Endothelial cell of hepatic sinusoid (primary cell): Measurements from ENCODE around the gene SUSD6.

Experiments used
- in situ Hi-C: cut with HindIII; loops from 2 replicates; pipeline ENCODE4 v1.10.0; 2017; ENCODE audit warnings: low sequenced_read_pairs

The SUSD6 gene

GRCh38 chr14:69611172-69612013 is at the start of gene SUSD6:
Gene SUSD6 (plus strand): TSS chr14:69611596. CDS start chr14:69658593, 46,997 bp downstream.
- in situ Hi-C loops: no loop called here

- in situ Hi-C loops: no loop called here
These were observed 49.5 kb upstream of the SUSD6 start for GRCh38 chr14:69561893-69562292.

- in situ Hi-C loops: no loop called here
These were observed 43.8 kb upstream of the SUSD6 start for GRCh38 chr14:69567563-69567962.

- in situ Hi-C loops: loop anchor here (5.0 kb wide), 1 partner anchor 77 kb away; no protein-coding TSS in a partner anchor
These were observed 41.5 kb upstream of the SUSD6 start for GRCh38 chr14:69569859-69570258.

- in situ Hi-C loops: loop anchor here (5.0 kb wide), 1 partner anchor 76 kb away; no protein-coding TSS in a partner anchor
These were observed 40.5 kb upstream of the SUSD6 start for GRCh38 chr14:69570836-69571330.

DNA sequence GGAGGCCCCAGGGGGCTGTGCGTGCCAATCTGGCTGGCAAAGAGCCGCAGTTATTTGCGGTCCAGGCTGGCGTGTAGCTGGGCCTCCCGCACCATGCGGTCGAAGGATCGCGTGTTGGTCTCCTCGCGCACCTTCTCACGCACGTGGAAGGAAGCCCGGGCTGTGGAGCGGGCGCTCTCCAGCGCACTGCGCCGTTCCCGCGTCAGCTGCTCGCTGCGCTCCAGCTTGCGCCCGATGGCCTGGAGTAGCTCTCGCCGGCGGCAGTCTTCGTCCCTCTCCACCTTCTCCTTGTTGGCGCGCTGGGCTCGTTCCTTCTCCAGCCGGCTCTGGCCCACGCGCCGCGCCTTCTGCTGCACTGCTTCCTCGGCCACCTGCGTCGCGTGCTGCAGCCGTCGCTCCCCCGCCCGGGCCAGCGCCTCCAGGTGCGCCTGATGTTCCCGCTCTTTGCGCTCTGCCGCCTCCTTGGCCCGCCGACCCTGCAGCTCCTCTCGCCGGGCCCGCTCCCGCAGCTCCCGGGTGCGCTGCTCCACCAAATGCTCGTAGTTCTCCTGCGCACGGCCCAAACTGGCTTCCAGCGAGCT is 39.9 kb upstream of the SUSD6 start:
- in situ Hi-C loops: loop anchor here (5.0 kb wide), 1 partner anchor 76 kb away; no protein-coding TSS in a partner anchor

- in situ Hi-C loops: loop anchor here (5.0 kb wide), 1 partner anchor 75 kb away; no protein-coding TSS in a partner anchor
These were observed 39.2 kb upstream of the SUSD6 start for GRCh38 chr14:69572030-69572840.

DNA sequence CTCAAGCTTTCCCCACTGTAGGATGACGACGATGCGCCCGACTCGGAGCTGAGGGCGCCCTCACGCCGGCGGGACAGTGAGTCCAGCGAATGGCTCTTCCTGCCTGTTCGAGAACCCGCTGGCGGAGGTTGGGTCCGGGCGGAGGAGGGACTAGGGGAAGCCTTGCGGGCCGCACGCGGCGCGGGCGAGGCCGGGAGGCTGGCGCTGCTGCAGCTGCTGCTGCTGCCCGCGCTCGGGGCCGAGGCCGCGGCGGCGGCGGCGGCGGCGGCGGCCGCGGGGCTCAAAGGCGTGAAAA is 38.6 kb upstream of the SUSD6 start:
- in situ Hi-C loops: loop anchor here (5.0 kb wide), 1 partner anchor 75 kb away; no protein-coding TSS in a partner anchor

- in situ Hi-C loops: loop anchor here (5.0 kb wide), 1 partner anchor 74 kb away; no protein-coding TSS in a partner anchor
These were observed 38.1 kb upstream of the SUSD6 start for GRCh38 chr14:69573205-69573830.

GRCh38 chr14:69573831-69574262 is 37.5 kb upstream of the SUSD6 start:
- in situ Hi-C loops: loop anchor here (5.0 kb wide), 1 partner anchor 73 kb away; no protein-coding TSS in a partner anchor

DNA sequence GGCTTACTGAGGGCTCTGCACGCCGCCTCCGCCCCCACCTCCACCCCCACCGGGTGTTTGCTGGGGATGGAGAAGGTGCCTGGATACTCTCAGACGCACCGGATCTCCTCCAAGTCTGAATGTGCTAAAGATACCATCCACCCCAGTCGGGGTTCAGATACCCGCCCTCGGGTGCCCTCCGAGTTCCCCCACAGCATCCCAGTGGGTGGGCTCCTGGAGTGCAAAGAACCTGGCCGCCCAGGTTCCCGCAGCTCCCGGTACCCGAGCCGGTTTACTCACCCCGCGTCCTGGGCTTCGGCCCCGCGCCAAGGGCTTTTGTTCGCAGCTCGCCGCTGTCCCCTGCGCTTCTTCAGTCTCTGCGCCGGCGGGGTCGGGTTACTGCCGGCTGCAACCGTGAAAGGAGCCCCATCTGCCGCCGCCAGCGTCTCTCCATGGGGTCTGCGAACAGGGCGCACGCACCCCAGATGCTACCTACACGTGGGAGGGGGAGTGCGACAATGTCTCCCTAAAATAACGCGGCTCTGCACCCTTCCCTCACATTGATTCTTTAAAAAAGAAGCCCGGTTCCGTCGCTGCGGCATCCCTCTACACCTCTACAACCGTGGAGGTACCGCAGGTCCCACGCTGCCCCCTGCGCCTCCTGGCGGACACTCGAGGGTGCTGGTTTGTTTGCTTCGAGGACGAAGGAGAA is 37.0 kb upstream of the SUSD6 start, which contains the start of gene CCDC177:
Gene CCDC177, minus strand, starts transcription at position 609 of the 691 bp plus-strand sequence. CDS start 1,249 bp downstream, outside the sequence.
- in situ Hi-C loops: loop anchor here (5.0 kb wide), 1 partner anchor 73 kb away; no protein-coding TSS in a partner anchor

DNA sequence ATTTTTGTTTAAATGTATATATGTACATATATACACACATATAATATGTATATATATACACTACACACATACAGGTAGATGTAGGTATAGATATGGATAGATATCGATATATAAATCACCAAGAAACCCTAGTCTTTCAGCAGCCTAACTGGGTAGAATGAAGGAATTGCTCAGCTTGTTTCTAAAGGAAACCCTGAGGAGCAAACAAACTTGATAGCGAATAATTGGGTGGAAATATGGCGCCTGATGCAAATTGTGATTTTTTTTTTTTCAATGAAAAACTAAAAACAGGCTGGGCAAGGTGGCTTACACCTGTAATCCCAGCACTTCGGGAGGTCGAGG is 36.5 kb upstream of the SUSD6 start:
- in situ Hi-C loops: loop anchor here (5.0 kb wide), 1 partner anchor 72 kb away; no protein-coding TSS in a partner anchor

DNA sequence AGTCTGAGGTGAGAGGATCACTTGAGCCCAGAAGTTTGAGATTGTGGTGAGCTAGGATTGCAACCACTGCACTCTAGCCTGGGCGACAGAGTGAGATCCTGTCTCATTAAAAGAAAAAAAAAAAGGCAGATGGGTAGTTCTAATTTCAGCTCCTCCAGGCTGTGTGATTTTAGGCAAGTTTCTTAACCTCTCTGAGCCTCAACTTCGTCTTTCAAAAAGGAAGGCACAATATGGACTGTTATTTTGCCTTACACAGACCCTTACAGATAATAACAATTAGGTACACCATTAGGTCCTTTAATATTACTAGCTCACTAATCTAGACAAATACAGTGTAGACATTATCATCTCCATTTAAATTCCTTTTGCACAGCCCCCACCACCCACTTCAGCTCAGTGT is 31.9 kb upstream of the SUSD6 start:
- in situ Hi-C loops: no loop called here

DNA sequence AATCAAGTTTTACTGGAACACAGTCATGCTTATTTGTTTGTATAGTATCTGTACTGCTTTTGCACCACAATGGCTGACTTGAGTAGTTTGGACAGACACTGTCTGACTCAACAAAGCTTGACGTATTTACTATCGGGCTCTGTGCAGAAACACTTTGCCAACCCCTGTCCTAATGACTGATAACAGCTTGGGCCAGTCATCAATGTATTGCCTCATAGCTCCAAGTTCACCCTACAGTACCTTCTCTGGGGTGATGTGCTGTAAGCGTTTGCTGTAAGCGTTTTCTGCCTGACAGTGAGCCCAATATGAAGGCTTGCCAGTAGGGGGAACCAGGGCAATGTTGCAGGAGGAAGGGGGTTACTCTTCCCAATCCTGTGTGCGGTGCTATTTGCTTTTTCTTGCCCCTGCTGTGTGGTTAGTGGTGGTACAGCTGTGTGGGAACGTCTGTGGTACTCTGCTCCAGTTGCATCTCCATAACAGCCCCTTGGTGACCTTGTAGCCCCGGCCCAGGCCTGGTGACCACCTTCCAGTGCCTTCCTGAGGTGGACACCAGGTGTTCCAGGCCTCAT is 31.3 kb upstream of the SUSD6 start:
- in situ Hi-C loops: loop anchor here (5.0 kb wide), 2 partner anchors 38 to 197 kb away; no protein-coding TSS in a partner anchor

- in situ Hi-C loops: loop anchor here (5.0 kb wide), 2 partner anchors 39 to 196 kb away; no protein-coding TSS in a partner anchor
These were observed 30.0 kb upstream of the SUSD6 start for GRCh38 chr14:69581316-69581935.

DNA sequence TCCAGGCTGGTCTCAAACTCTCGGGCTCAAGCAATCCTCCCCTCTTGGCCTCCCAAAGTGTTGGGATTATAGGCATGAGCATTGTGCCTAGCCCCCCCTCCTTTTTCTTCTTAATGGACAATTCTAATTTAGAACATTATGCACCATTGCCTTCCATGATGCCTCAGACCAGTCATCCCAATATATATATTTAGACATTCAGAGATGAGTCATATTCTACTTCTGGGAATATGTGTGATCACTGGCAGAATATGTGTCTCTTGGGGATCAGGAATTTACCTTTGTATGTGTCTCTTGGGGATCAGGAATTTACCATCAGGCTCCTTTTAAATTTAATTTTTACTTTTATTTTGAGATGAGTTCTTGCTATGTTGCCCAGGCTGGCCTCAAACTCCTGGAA is 29.2 kb upstream of the SUSD6 start:
- in situ Hi-C loops: loop anchor here (5.0 kb wide), 2 partner anchors 40 to 195 kb away; no protein-coding TSS in a partner anchor

GRCh38 chr14:69582829-69583228 is 28.6 kb upstream of the SUSD6 start:
- in situ Hi-C loops: loop anchor here (5.0 kb wide), 2 partner anchors 41 to 194 kb away; no protein-coding TSS in a partner anchor

DNA sequence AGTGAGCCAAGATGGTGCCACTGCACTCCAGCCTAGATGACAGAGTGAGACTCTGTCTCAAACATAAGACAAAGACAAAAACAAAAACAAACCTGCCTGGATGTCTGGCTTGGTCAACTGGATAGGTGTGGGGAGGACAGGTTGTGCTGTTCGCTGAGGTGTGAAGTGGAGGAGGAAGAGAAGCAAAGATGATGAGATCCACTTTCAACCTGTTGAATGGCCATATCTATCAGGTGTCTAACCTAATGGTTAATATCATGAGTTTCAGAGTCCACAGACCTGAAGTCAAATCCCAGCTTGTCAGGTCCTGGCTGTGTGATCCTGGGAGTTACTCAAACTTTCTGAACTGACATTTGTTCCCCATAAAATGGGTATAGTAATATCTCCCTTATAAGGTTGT is 27.0 kb upstream of the SUSD6 start:
- in situ Hi-C loops: loop anchor here (5.0 kb wide), 2 partner anchors 42 to 193 kb away; no protein-coding TSS in a partner anchor

- in situ Hi-C loops: no loop called here
These were observed 25.0 kb upstream of the SUSD6 start for GRCh38 chr14:69586404-69586803.
